Activated CD4-positive, alpha-beta T cell treated with anti-CD3 and anti-CD28 coated beads, Interleukin-2, amount 50 U/mL, for 1 hour (primary cell): Measurements from ENCODE around the gene SLC1A2.
A peak's percentile ranks its signal among the peaks of the same experiment; 100 is the strongest.
"Not testable (repeated sequence)": the region's sequence is repeated elsewhere in the genome, so short reads cannot be mapped to it uniquely, and the experiment has no call there.

Experiments used
- DNase-seq: peaks from one replicate; pipeline ENCODE4 v3.0.0-alpha.2; 2020

Gene SLC1A2

DNA sequence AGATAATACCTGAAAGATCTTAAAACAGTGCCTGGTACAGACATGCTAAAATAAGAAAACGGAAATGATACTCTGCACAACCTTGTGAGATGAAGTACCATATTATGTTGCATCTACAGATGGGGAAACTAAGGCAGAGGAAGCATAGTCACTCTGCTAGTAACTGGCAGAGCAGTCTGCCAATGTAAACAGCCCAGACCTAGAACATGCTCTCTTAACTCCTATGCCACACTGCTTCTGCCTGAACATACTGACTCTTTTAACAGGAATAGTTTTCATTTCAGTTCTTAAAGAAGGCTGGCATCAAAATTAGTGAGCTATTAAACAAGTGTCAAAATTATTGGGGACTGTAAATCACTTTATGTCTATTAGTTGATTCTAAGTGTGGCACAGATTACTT lies 180.5 kb downstream of the SLC1A2 start:
- no peak for DNase-seq

- no peak for DNase-seq
These were observed 181.3 kb downstream of the SLC1A2 start for GRCh38 chr11:35237860-35238715.

- no peak for DNase-seq
These were observed 182.0 kb downstream of the SLC1A2 start for GRCh38 chr11:35237351-35237750.

GRCh38 chr11:35236667-35237003 lies 182.7 kb downstream of the SLC1A2 start:
- no peak for DNase-seq

DNA sequence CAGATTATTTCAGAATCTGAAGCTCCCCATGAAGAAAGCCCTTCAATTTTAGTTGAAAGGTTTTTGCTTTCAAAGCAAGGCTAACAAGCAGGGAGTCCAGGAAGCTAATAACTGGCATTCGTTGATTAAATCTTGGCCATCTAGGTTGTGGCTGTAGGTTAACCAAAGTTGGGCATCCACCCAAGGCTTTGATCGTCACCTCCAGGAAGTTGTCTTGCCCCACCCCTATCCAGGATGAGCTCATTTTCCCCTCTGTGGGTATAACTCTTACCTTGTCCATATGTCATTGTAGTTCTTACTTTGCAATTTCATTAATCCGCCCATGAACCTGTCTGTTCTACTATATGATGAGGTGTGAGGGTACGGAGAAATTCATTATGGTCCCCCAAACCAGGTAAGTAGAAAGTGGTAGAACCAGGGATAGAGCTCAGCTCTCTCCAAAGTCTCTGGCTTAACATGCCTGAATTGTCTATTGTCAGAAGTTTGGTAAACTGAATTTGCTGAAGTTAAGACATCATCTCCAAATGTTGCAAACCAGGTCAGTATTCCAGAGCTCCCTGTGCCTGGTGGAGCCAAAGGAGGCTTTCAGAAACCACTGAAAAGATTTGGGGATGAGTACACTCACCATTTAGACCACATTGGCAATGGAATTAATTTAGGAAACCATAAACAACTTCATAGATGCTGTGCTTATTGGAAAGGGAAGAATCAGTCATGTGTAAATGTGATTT lies 183.3 kb downstream of the SLC1A2 start:
- peak; percentile 67 for DNase-seq

DNA sequence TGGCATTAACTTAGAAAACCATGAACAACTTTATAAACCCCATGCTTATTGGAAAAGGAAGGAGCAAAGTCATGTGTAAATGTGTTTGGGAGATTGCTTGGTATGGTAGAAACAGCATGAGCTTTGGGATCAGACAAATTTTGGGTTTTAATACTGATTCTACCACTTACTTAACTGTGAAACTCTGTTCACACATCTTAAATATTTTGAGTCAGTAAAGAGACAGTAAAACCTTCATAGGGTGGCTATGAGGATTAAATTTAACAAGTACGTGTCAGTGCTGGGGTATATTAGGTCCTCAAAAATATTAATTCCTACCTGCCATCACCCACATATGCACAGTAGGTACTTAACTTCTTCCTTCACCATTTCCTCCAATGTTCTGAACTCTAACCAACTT lies 183.9 kb downstream of the SLC1A2 start:
- DNase-seq = no peak

DNA sequence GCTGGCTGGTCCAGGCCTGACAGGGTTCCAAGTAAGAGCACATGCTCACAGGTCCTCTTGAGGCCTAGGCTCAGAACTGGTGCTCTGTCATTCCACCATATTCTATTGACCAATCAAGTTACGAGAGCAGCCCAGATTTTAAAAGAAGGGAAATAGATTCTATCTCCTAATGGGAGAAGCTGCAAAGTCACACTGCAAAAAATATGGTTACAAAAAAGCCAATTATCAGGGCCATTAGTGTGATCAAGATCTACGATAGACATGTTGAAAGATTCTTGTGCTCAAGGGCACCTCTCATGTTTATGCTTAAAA lies 184.2 kb downstream of the SLC1A2 start:
- no peak for DNase-seq

DNA sequence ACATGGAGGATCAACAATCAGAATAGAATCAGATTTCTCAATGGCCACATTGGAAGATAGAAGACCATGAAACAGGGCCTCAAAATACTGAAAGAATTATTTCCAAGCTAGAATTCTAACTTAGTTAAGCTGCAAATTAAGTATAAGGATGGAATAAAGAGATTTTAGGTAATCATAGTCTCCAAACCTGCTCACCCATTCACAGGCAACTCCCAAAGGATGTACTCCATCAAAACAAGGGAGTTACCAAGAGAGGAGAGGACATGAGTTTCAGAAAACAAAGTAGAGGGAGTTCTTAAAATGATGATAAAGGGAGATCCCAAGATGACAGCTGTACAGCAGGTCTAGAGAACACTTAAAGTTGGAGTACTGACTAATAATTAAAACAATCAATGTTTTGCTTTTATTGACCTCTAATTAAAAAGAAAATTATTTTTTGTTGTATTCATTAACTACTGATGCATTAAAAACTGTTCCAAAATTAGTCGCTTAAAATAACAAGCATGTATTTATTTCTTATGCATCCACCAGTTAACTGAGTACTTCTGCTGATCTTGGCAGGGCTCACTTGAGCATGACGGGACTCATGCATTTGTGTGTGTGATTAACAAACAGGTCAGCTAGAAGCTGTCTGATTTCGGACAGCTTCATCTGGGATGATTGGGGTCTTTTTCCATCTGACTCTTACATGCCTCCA lies 184.8 kb downstream of the SLC1A2 start:
- DNase-seq = no peak

DNA sequence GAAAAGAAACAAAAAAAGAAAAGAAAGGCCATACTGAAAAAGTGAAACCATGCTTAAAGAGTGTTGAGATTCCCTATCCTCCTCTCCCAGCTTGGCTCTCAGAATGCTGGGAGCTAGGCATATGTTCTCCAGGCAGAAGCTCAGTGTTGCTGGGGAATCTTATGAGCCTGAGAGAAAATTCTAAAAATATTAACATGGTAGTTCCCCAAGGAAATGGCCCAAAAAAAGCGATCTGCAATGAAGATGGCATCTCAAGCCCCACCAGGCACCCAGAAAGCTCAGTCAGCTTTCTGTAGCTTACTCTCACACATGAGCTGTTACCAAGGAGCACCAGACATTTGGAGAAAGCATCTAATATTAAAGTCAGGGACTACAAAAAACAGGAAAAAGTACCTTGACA lies 185.8 kb downstream of the SLC1A2 start:
- DNase-seq = no peak

DNA sequence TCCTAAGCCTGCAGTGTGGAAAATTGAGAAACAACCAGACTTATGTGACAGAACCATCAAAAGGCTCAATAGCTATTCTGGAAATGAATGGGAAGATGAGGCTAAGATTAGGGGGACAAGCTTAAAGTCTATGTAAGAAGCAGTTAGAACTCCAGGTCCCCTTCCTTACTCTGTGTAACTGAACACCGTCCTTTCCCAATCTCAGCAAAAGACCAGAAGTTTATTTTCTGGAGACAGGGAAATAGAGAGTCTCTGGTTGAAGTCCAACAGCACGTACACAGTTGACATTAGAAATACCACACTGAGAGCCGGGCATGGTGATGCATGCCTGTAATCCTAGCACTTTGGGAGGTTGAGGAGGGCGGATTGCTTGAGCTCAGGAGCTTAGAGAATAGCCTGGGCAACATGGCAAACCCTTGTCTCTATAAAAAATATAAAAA lies 186.4 kb downstream of the SLC1A2 start:
- no peak for DNase-seq

- no peak for DNase-seq
These were observed 188.1 kb downstream of the SLC1A2 start for GRCh38 chr11:35231076-35231860.

- DNase-seq = no peak
These were observed 189.0 kb downstream of the SLC1A2 start for GRCh38 chr11:35230388-35230787.

DNA sequence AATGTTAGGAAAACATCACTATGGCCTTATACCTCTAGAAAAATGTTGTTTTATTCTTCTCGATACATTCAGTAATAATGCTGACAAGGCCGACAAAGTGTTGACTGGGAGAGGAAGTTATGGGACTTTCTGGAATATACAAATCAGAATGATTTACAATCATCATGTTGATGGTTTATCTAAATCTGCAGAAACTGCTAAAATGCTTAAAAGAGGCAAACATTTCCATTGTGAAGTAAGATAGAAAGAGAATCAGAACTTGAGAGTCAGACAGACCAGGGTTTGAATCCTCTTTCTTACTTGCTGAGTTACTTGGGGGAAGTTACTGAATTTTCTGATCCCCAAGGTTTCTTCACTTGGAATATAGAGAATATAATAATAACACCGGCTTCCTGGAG lies 191.0 kb downstream of the SLC1A2 start:
- no peak for DNase-seq

- no peak for DNase-seq
These were observed 191.6 kb downstream of the SLC1A2 start for GRCh38 chr11:35227576-35228327.

DNA sequence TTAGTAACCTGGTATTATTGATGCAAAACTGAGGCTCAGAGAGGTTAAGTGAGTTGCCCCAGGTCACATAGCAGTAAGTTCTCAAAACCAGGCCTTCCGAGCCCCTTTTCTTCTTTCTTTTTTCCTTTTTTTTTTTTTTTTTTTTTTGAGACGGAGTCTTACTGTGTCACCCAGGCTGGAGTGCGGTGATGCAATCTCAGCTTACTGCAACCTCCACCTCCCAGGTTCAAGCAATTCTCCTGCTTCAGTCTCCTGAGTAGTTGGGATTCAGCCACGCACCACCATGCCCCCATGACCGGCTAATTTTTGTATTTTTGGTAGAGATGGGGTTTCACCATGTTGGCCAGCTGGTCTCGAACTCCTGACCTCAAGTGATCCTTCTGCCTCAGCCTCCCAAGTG lies 192.6 kb downstream of the SLC1A2 start:
- DNase-seq = not testable (repeated sequence)

DNA sequence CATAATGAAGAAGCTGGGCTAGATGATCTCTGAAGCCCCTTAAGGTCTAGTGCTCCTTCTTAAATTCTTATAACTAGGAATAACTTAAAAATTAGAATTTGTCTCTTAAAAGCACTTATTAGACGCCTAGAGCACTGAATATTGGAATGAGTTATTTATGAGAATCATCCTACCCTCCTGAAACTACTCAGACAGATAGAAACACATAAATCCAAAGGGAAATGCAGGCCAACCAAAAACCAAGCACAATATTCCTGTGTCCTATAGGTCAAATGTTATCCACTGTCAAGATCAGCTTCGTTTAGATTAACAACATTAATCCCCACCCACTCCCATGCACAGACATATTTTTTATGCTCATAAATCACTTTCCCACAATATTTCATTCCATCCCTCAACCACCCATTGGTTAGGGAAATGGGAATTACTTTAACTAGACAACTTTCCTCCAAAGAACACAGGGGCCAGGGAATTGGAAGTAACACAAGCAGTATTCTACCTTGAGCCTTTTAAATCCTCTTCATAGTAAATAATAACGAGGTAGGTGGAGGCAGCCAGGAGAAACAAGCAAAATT lies 193.3 kb downstream of the SLC1A2 start:
- no peak for DNase-seq

DNA sequence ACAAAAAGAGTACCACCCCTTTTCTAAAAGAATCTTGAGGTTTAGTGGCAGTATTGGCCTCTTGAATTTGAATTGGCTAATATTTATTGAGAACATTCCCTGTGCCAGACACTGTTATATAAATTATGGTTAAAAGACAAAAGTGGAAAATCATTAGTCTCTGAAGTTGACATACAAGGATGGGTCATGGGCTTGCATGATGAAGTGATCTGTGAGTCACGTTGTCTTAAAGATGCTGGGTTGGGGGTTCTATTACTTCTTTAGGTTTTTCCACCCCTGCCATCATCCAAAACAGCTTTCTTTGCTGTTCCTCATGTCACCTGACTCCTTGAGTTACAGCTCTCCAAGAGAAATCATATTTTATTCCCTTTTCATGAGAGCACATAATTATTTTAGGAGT lies 195.4 kb downstream of the SLC1A2 start:
- no peak for DNase-seq

DNA sequence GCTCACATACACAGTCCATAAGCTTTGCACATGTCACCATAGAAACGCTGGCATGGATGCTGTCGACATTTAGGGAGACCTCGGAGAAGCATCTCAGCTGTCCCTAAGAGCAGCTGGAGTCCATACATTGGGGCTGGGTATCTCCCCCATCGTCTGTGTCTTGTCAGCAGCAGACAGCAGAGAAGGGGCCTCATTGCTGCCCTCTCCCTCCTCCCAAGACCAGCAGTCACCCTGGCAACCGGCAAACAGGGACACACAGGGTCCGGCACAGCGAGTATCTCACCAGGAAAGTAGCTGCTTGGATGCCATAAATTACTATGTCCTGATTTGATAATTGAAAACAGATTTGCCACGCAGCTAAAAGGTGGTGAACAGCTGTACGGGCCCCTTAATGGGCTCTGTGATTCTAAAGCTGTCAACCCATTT lies 196.0 kb downstream of the SLC1A2 start:
- DNase-seq = no peak

DNA sequence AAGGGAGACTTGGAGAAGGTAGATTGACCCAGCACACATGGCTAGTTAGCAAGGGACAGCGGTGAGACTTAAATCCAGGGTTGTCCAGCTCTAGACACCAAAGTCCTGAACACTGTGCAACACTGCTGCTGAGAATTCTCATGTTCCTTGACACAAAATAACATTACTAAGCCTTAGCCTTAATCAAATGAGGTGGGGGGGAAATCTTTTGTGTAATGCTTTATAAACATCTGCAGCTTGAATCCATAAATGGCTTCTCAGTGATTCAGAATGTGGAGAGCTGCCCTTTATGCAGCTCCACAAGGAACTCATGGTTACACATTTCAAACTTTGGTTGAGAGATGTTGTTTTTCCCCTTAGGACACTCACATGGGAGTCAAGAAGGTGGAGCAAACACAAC lies 200.4 kb downstream of the SLC1A2 start:
- no peak for DNase-seq

- DNase-seq = peak; percentile 32
These were observed 202.2 kb downstream of the SLC1A2 start for GRCh38 chr11:35216962-35217678.

DNA sequence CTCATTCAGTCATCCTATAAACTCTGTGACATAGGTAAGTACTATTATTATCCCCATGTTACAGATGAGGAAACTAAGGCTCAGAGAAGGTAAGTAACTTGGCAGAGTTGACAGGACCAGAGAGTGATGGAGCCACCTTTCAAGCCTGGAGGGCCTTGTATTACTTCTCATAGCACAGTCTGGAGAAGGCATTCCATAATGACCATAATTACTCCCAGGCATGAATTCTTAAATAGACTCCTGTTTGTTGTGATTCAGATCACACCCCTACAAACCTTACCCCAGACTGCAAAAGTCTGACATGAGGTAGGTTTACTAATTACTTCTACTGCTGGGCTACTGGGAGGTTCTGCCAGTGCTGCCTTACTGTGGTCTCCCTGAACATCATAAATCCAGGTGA lies 203.4 kb downstream of the SLC1A2 start:
- no peak for DNase-seq
